Endometrium (tissue), 2 donors: ENCODE results near the gene C12orf56.

Source experiments
- FAIRE-seq: peaks from 2 replicates; lab custom pipeline; 2012; peaks lifted over from hg19 to GRCh38; lab: Jason Lieb, UNC
- donor health status: control.
- donor health status: control.

C12orf56 gene, protein sequence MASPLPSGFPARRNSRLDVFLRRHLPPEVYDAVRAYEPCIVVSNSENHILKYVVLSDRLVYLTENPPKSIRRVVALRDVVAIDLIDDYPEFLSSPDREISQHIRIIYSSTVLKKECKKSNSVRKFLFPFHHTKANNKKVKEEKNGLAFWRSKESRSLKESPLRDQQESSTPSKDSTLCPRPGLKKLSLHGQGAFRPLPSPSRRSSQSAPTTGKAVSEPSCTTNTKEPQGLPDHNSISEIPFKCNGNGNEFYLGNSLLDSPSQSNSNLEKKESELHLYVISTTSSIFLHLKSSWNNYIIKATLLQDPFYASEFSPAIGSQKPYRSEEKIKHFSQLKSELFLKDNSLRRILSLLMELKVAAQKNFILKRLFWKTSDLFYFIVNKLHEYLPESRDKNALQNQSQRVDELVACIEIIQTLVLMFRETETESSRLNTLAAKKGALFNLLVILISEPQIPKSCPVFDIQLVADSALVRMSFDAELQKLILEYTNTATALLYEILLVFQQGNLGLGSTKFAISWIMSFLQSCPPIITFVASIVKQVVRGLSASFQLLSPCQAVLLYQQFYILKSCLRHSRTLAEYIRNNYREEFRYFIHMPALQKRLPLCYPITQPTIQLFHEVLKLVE

DNA sequence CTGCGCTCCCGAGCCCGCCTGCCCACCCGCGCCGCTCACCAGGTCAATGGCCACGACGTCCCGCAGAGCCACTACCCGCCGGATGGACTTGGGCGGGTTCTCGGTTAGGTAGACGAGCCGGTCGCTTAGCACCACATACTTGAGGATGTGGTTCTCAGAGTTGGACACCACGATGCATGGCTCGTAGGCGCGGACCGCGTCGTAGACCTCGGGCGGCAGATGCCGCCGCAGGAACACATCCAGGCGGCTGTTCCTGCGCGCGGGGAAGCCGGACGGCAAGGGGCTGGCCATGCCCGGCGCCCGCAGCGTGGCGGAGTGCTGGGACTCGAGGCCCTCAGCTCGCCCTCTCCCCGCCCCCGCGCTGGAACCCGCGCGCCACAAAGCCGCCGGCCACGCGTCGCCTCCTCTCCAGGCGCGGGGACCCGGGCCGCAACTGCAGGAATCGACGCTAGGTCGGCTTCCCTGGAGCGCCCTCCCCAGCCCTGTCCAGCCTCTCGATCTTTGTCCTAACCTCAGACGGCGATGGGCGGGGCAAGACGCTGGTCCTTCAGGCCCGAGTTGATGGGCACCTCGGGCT, at the start of gene C12orf56:
C12orf56 (minus strand) TSS at position 484 of the 577 bp plus-strand sequence; CDS start at position 291, 193 bp downstream.
- FAIRE-seq, result no peak

DNA sequence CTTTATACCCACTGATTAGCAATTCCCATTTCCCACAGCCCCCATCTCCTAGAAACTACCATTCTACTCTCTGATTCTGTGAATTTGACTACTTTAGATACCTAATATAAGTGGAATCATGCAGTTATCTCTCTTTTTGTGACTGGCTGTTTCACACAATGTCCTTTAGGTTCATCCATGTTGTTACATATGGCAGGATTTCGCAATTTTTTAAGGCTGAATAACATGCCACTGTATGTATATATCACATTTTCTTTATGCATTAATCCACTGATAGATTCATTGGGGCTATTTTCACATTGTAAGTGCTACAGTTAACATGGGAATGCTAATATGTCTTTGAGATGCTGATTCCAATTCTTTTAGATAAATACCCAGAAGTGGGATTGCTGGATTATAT, 49.5 kb upstream of the C12orf56 start:
- FAIRE-seq, result no peak

DNA sequence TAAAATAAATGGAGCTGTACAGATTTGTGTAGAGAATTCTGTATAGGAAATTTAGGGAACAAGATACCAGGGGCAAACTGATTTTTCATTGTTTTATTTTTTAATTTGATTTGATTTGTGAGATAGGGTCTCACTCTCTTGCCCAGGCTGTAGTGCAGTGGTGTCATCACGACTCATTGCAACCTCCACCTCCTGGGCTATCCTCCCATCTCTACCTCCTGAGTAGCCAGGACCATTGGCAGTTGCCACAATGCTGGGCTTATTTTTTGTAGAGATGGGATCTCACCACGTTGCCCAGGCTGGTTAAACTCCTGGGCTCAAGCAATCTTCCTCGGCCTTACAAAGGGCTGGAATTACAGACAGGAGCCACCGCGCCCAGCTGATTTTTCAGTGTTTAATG, 43.4 kb upstream of the C12orf56 start:
- no peak for FAIRE-seq

DNA sequence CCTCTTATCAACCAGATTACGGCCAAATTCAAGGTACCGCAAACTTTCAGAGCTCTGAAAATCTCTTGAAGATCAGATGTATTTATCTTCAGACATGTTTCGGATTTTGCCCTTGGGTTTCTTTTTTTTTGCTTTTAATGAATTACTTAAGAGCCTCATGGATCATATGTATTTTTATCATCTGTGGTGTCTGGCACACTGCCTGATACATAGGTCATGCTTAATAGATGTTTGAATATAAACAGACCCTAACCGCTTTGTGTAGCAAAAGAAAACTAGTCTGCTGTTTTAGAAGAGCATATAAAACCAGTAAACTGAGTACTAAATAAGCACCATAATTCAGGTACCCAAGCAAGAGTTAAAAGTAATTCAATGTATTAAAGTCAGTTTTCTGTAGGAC, 41.2 kb upstream of the C12orf56 start:
- no peak for FAIRE-seq

DNA sequence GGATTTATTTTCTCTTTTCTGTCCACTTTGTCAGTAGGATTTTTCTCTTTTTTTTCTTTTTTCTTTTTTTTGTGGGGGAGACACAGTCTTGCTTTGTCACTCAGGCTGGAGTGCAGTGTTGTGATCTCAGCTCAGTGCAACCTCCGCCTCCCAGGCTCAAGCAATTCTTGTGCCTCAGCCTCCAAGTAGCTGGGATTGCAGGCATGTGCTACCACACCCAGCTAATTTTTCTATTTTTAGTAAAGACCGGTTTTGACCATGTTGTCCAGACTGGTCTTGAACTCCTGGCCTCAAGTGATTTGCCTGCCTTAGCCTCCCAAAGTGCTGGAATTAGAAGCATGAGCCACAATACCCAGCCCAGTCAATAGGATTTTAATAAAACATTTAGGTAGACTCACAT, 40.3 kb upstream of the C12orf56 start:
- FAIRE-seq, result no peak

DNA sequence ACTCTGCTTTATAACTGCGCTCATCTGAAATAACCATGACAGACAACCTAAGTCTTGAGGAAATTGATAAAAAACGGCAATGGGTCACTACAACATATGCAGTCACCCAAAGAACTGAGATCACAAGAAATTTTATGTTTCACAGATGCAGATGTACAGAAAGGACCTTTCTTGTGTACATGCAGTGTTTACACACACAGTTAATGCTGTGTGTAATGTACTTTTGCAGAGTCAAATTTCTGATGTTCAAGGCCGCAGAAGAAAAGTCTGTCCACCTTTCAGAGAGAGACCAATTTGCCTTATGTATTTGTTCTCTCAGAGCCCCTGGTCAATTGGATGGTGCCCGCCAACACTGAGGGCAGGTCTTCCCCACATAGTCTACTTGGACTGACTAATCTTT, 38.4 kb upstream of the C12orf56 start:
- FAIRE-seq, result no peak

DNA sequence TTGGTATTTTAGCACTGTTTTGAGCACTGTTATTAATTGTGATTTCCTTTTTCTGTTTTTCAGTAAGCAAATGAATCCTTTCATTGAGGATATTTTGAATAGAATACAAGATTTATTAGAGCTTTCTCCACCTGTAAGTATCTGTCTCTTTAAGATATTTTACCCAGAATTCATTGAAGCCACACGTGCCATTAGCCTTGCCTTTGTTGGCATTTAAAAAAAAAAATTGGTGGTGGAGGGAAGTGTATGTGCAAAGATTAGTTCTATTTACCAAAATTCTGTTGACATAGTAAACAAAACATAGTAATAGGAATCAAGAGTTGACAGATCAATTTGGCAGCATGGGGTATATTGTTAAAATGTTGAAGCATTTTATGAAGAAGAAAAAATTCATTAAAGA, 37.4 kb upstream of the C12orf56 start:
- FAIRE-seq, result no peak

DNA sequence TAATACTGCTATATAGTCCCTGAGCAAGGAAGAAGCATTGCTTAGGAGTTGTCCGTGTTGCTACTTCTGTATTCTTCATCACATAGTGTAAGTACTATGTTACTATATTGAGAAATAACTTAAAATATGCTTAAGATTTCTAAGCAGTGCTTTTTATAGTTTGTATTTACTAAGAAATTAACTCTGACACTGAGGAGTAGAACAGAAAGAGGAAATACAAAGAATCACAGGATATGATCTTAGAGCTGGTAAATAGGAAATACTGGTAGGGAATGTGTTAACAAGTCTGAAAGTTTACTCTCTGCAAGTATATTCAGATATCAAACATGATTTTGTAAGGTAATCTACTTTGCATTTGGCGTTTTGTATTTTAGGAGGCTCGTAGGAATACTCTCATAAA, 29.1 kb upstream of the C12orf56 start:
- no peak for FAIRE-seq

DNA sequence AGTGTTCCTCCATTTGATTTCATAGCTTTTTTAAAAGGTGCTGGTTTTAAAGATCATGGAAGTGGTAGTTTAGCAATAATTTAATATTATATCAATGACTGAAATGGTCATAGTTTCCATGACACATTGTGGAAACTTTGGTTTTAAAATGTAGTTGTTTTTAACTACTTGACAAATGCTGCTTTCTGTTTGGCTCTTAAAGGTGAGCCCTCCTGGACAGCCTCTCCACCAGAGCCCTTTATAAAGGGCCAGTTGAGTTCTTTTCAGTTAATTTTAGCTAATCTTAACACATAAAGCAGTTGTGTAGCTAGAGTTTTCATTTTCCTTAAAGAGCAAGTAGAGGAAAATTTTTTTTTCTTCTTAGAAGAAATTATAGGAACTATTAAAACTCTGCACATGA, 27.7 kb upstream of the C12orf56 start:
- no peak for FAIRE-seq

DNA sequence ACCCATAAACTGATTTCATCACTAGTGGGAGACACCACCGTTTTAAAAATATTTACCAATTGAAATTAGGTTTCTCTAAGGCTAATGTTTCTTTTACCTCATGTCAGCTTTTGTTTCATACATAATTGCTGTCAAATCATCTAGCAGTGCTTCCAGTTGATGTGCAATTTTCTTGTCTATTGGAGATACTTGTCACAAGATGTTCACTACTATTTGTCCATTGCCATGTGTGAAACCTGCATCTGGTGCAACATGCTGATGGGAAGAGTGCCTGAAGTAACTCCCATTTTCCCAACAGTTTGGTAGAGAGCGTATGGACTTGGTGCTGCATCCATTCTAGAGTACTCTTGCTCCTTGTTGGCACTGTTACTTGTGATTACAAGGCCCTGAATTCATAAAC, 23.3 kb upstream of the C12orf56 start:
- FAIRE-seq, result no peak

DNA sequence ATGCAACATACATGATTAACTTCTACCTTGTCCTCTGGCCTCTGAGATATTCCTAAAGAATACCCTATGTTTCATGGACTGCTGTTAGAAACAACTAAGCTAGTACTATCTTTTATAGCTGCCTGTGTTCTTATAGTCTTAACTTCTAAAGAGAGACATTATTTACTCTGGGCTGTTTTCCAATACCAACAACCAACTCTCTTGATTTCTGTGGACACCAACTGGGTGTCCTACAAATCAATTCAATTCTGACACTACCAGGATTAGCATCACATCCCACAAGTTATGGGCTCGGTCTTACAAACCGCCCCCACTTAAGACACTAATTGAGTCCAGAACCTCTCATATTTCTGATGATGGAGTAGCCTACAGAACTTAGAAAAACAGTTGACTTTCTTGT, 21.9 kb upstream of the C12orf56 start:
- no peak for FAIRE-seq

DNA sequence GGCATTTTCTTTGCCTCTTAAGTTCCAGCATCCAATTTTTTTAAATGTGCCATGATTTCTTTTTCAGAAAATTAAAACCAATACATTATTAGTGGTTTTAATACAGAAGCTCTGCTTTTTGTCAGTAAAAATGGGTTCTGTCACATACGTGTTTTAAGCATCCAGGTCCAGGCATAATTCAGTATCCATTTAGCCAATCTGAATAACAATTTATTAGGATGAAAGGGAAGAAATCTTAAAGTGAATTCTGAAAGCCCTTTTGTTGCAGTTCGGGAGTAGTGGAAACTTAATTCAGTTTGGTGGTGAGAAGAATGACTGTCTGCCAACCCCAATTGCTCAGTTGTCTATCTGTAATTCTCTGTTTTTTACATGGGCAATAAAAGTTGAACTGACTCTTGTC, 20.9 kb upstream of the C12orf56 start:
- no peak for FAIRE-seq

DNA sequence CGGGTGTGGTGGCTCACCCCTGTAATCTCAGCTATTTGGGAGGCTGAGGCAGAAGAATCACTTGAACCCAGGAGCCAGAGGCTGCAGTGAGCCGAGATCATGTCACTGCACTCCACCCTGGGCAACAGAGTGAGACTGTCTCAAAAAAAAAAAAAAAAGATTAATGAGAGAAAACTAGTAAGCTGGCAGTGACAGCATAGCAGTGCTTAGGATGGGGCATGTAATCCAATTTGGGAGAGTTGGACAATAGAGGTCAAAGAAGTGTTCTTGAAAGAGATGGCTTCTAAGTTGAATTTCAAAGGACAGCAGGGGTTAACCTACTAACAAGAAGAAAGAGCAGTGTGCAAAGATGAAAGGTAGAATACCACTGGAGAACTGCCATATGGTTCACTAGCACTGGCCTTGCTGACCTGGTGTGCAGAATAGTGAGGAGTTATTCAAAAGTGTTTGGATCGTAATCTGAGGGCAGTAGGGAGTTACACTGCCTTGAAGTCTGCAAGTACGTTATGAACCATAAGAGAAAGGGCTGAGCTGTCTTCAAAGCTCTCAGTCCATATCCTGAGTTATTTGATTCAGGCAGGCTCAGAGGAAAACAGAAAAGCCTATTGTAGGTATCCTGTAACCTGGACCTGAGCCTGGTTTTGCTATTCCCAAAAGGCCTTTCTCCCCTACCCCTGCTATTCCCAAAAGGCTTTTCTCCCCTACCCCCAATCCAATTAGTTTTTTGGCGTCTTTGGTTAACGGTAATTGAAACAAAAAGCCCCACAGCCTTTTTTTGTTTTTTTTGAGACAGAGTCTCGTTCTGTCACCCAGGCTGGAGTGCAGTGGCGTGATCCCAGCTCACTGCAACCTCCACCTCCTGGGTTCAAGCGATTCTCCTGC, 17.0 kb upstream of the C12orf56 start:
- FAIRE-seq, result no peak

DNA sequence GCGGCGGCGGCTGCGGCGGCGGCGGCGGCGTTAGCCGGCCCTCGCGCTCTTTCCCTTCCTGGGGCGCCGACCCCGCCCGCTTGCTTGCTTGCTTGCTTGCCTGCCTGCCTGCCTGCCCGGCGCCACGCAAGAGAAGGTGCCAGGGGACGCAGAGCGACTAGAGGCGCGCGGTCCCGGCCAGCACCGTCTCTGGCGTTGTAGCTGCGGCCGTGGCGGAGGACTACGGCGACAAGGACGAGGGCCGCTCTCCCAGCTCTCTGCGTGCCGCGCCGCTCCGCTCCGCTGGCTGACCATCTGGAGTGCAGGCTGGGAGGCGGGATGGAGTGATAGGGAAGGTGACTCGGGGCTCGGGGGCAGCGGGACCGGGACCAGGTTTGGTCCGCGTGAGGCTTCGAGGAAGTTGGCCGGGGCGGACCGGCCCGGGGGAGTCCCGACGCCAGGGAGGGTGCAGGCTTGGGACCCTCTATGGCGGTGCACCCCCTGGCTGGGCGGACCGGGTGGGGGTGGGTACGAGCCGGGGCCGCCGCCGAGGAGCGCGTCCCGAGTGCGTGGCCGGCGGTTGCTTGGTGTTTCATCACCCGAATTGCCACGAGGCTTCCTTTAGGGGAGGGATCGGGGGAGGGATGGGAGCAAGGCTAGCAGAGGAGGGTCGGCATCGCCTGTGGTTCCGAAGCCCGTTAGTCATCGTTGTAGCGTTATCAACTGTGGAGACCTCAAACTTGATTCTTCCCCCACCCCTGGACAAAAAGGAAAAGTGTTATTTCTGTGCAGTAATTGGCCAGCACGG, 14.1 kb upstream of the C12orf56 start:
- FAIRE-seq, result no peak

DNA sequence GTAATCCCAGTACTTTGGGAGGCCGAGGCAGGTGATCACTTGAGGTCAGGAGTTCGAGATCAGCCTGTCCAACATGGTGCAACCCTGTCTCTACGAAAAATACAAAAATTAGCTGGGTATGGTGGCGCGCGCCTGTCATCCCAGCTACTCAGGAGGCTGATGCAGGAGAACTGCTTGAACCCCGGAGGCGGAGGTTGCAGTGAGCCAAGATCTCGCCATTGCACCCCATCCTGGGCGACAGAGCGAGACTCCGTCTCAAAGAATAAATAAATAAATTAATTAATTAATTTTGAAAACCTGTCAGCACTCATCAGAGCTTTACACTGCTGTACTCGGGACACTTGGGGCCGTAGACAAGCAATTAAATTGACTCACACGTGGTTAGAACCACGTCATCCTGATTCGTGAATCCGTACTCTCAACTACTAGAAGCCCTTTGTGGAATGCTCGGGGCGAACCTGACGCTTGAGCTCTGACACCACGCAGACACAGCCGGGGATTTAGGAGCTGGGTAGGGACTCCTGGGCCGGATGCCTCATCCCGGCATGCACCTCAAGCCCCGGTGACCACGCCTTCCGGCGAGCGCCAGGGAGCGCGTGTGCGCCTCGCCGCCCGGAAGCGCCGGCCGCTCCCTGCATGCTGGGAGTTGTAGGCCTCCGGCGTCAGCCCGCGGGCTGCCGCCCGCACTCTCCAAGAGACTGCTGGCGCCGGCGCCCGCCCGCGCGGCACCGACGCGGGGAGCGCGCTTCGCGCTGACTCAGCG, 13.3 kb upstream of the C12orf56 start, which contains the start of gene XPOT:
XPOT (plus strand) TSS at position 686 of the 763 bp plus-strand sequence. CDS start 5,644 bp downstream, outside the sequence.
- FAIRE-seq, result no peak

DNA sequence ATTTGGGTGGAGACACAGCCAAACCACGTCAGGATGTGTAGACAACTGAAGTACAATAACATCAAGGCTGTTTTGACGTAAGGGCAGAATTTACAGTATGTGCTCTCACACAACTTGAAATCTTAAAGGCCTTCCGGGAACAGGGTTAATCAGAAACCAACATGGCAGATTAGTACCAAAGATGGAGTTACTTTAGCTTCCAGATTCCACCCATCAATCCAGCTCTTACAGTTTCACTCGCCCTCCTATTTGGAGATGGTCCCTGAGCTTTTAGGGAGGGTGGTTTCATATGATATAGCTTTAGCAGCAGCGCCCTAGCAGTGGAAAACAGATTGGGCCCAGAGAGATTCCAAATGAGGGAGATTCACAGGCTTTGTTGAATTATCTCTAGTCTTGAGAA, 11.6 kb upstream of the C12orf56 start:
- FAIRE-seq, result no peak

DNA sequence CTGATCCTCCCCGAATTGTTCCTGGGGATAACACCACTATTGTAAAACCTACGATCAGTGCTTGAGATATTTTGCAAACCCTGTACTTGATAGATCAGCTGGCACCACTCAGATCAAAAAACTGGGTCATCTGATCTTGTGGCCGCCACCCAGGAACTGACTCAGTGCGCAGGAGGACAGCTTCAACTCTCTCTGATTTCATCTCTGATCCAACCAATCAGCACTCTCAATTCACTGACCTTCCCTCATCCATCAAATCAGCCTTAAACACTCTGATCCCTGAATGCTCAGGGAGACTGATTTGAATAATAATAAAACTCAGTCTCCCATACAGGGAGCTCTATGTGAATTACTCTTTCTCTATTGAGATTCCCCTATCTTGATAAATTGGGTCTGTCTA, 9.5 kb upstream of the C12orf56 start:
- FAIRE-seq, result no peak

DNA sequence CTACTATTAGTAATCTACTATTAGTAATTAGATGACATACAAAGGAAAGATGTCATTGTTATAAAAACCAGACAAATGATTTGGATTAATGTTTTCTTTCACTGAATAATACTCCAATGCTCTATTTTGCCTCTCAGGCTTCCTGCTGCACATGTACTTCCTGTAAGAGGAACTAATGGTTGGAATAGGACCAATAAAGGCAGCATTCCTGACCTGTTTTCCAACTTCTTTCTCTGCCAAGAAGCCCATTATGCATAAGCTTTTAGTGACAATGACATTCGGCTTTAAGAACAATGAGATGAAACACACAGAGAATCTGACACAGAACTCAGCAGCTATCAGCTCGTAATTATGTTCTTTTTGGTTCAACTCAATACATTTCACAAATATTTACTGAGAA, 5.2 kb upstream of the C12orf56 start:
- FAIRE-seq, result no peak

DNA sequence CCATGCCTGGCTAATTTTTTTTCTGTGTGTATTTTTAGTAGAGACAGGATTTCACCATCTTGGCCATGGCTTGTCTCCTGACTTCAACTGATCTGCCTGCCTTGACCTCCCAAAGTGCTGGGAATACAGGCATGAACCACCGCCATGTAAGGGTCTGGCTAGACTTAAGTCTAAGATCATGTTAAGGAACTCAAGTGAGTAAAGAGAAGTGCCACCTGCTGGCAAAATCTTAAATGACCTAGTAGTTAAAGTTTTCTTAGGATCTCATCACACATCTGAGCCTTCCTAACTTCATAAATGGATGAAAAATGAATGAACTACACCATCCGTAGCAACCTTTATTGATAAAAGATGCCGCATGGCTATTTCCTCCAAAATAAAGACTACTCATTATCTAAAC, 1.7 kb upstream of the C12orf56 start:
- no peak for FAIRE-seq

DNA sequence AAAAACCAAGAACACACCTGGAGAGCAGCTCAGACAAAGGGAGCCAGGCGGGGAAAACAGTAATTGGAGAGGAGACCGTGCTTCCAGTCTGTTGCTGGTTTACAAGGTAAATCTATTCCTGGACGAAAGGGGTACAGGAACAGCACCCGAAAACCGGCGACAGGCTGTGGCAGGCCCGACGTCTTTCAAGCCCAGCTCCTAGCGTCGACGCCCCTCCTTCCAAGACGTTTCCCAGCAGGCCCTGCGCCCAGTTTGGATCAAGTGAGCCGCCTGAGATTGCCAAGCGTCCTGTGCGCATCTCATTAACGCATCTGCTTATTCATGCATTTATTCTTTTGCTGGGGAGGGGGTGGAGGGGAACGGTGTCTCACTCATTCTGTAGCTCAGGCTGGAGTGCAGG, 1.4 kb downstream of the C12orf56 start:
- FAIRE-seq, result no peak
